Suprapubic skin (tissue), 4 donors: ENCODE measurements around the gene ROR2. TPM values are rescaled to one million over a fixed set of nuclear protein-coding genes. Genes with fewer than 3 reads are reported as not detected.

Source experiments
- DNase-seq, 2 donors: peaks; one replicate each; pipeline ENCODE4 v3.0.0-alpha.2; 2019; ENCODE audit warnings: low spot score in 2 of 2
- H3K27ac ChIP-seq: fragments of 200-600 bp; sonication (generic); one replicate; pipeline ENCODE4 v1.5.1; 2019
- H3K27me3 ChIP-seq: fragments of 200-600 bp; sonication (generic); one replicate; pipeline ENCODE4 v1.5.1; 2019
- H3K36me3 ChIP-seq: fragments of 200-600 bp; sonication (generic); one replicate; pipeline ENCODE4 v1.5.1; 2019
- H3K4me1 ChIP-seq: fragments of 200-600 bp; sonication (generic); one replicate; pipeline ENCODE4 v1.5.1; 2019
- H3K4me3 ChIP-seq: fragments of 200-600 bp; sonication (generic); one replicate; pipeline ENCODE4 v1.5.1; 2019; ENCODE audit warnings: mild to moderate bottlenecking
- H3K9me3 ChIP-seq: fragments of 200-600 bp; sonication (generic); one replicate; pipeline ENCODE4 v1.5.1; 2019
- EP300 ChIP-seq: sonication (generic); formaldehyde crosslinking; IDR thresholded peaks from one replicate; pipeline ENCODE4 v1.6.1; 2017; ENCODE audit warnings: antibody characterized with exemption
- POLR2A ChIP-seq, 2 donors: fragments of 450-650 bp; IDR thresholded peaks; one replicate each; pipeline ENCODE4 v1.6.1; 2017; ENCODE audit warnings: antibody characterized with exemption in 2 of 2, mild to moderate bottlenecking in 2 of 2, moderate library complexity in 2 of 2
- POLR2AphosphoS5 ChIP-seq, 3 donors: sonication (generic); formaldehyde crosslinking; IDR thresholded peaks; one replicate each; pipeline ENCODE4 v1.6.1; 2017; ENCODE audit warnings: antibody characterized with exemption in 3 of 3
- WGBS: methylation state at CpG from one replicate; pipeline ENCODE4 v1.1.5; 2018; 5-methylcytosine and 5-hydroxymethylcytosine counted together
- total RNA-seq, 4 donors: library from RNA; depleted of rRNA; stranded (reverse); fragments of >200 nt; gene quantifications; one replicate each; pipeline ENCODE4 v1.1.0, GENCODE V29; 2016
- TF ChIP-seq, protein P1 (sequence below), 2 donors: fragments of 200-600 bp in 1 of 2; fragments of 450-650 bp in 1 of 2; sonication (generic) in 1 of 2; IDR thresholded peaks; one replicate each; pipeline ENCODE4 v1.5.1; 2016 to 2019; ENCODE audit warnings: antibody characterized with exemption in 2 of 2, mild to moderate bottlenecking in 1 of 2, moderate library complexity in 1 of 2

Gene ROR2
- total RNA-seq, 4 donors from 2014 or later: 3.3 to 7.3 (median 5.0) TPM

DNA sequence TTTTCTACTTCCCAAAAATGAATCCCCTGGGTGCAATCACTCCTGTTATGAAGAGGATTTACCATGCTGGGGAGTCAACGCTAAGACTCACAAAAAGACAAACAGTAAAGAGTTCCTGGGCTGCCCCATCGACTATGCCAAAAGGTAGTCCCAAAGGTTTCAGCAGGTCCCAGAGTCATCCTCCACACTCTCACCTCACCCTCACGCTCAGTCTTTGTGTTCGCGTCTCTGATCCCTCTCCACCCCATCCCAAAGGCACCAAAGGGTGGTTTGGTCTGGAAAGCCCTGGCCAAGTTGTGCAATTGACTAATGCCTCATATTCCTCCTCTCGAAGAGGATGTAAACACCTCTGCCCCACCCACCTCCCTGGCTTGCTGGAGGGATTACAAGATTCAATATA is 286.2 kb downstream of the ROR2 start:
- Histone ChIP-seq H3K4me3 (no peak overlapping the region), H3K27ac (no peak overlapping the region), H3K9me3 (no peaks in the 10 kb centered on the region), H3K4me1 (peaks cover 10% of the 10 kb centered on the region), H3K27me3 (no peaks in the 10 kb centered on the region), H3K36me3 (no peaks in the 10 kb centered on the region)
- WGBS: 69% methylated on average over 6 of the region's 6 CpGs
- DNase-seq: no peak
- TF ChIP-seq POLR2A (IDR thresholded peaks at IDR 0.05): no peak
- TF ChIP-seq POLR2AphosphoS5 (IDR thresholded peaks at IDR 0.05): no peak
- no peak for TF ChIP-seq EP300
- TF ChIP-seq, protein P1, sequence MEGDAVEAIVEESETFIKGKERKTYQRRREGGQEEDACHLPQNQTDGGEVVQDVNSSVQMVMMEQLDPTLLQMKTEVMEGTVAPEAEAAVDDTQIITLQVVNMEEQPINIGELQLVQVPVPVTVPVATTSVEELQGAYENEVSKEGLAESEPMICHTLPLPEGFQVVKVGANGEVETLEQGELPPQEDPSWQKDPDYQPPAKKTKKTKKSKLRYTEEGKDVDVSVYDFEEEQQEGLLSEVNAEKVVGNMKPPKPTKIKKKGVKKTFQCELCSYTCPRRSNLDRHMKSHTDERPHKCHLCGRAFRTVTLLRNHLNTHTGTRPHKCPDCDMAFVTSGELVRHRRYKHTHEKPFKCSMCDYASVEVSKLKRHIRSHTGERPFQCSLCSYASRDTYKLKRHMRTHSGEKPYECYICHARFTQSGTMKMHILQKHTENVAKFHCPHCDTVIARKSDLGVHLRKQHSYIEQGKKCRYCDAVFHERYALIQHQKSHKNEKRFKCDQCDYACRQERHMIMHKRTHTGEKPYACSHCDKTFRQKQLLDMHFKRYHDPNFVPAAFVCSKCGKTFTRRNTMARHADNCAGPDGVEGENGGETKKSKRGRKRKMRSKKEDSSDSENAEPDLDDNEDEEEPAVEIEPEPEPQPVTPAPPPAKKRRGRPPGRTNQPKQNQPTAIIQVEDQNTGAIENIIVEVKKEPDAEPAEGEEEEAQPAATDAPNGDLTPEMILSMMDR (IDR thresholded peaks at IDR 0.05): no peak

DNA sequence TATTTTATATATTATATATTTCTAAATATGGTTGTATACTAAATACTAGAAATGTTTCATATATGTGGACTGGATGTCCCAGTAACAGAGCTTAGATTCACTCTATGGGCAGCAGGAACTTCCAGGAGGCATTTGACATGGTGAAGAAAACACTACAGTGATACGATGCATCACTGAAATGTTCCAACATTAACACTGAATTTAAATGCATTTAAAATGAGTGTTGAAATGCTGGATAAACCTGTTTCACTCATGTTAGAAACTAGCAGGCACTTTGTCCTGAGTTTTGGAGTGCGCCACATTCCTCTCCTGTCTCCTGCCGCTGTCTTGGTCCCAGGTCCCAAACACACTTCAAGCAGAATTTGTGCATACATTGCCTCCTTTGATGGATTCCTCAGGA is 288.6 kb downstream of the ROR2 start:
- Histone ChIP-seq H3K27me3 (no peaks in the 10 kb centered on the region), H3K4me3 (no peak overlapping the region), H3K4me1 (peaks cover 10% of the 10 kb centered on the region), H3K9me3 (no peaks in the 10 kb centered on the region), H3K36me3 (no peaks in the 10 kb centered on the region), H3K27ac (no peak overlapping the region)
- TF ChIP-seq EP300 (no peak), POLR2AphosphoS5 (IDR thresholded peaks at IDR 0.05) (no peak), POLR2A (IDR thresholded peaks at IDR 0.05) (no peak)
- TF ChIP-seq, protein P1 (IDR thresholded peaks at IDR 0.05): no peak
- 71% methylated on average over 3 of the region's 3 CpGs for WGBS
- DNase-seq: no peak

- TF ChIP-seq POLR2A (IDR thresholded peaks at IDR 0.05) (no peak), POLR2AphosphoS5 (IDR thresholded peaks at IDR 0.05) (no peak), EP300 (no peak)
- TF ChIP-seq, protein P1 (IDR thresholded peaks at IDR 0.05): no peak
- Histone ChIP-seq H3K9me3 (no peaks in the 10 kb centered on the region), H3K36me3 (no peaks in the 10 kb centered on the region), H3K27ac (no peak overlapping the region), H3K4me1 (peaks cover 10% of the 10 kb centered on the region), H3K4me3 (no peak overlapping the region), H3K27me3 (no peaks in the 10 kb centered on the region)
- DNase-seq: no peak
- WGBS: 92% methylated on average over 1 of the region's 1 CpG
These were observed 289.5 kb downstream of the ROR2 start for GRCh38 chr9:91660521-91660920.

DNA sequence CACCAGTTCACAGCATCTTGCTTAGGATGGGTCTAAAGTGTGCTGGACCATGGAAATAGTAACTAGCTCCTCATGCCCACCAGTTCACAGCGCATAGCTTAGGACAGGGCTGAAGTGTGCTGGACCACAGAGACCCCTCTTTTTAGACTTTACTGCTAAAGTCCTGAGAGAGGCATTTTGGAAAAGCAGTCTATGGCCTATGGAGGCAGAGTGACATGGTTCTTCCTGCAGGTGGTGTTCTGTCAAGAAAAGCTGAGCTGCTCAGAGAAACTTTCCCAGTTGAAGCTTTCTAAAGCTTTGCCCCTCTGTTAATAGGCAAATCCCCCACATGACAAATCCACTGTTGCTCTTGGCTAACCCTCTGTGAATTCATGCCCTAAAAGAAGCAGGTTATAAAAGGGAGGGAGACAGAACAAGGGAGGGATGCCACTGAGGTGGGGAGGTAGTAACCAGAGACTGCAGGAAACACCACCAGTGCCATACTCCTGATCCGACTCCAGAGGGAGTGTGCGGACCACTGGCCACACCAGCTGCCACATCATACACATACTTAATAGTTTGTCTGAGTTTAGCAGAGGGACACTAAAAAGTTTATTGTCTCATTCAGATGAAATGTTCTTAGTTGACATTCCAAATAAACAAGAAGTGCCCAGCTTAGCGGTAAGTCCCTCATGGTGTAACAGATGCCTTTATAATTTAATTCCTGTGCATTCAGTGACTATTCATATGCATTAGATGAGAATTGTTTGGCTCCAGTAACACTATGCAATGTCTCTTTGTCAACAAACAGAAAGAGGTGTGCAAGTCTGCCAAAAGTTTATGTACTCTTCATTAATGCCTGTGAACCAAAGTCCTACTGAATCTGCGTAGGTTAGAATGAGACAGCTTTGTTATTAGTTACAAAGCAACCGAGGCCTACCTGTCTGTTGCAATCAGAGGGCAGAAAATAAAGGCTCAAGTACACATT is 290.2 kb downstream of the ROR2 start:
- 72% methylated on average over 6 of the region's 6 CpGs for WGBS
- Histone ChIP-seq H3K9me3 (no peaks in the 10 kb centered on the region), H3K27me3 (no peaks in the 10 kb centered on the region), H3K36me3 (no peaks in the 10 kb centered on the region), H3K27ac (no peak overlapping the region), H3K4me1 (peaks cover 10% of the 10 kb centered on the region), H3K4me3 (no peak overlapping the region)
- DNase-seq: no peak
- TF ChIP-seq EP300: no peak
- no peak for TF ChIP-seq POLR2AphosphoS5 (IDR thresholded peaks at IDR 0.05)
- no peak for TF ChIP-seq POLR2A (IDR thresholded peaks at IDR 0.05)
- TF ChIP-seq, protein P1 (IDR thresholded peaks at IDR 0.05): no peak

DNA sequence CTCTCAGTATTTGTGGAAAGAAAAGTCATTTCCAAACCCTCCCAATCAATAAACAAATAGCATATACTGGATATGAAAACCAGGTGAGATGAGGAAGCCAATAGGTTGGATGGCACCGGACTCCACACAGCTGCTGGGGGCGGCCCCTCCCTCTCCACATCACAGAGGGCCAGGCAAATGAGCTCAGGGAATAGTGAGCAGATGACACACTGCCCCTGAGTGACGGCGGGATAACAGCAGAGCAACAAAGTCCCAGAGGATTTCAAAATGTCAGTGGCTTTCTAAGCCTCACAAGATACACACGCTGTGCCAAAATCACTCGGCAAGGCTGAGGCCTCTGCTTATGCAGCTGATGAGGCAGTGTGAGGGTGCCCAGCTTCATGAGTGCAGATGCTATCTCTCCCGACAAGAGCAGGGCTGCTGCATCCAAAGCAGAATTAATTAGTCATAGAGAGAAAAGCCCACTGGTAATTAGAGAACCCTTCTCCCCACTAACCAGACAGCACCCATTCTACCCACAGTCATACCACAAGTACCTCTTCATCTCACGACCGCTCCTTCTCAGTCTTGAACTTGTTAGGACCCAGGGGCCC is 291.4 kb downstream of the ROR2 start:
- H3K27ac ChIP-seq: no peak overlapping the region
- H3K9me3 ChIP-seq: no peaks in the 10 kb centered on the region
- H3K4me1 ChIP-seq: no peaks in the 10 kb centered on the region
- WGBS: 75% methylated on average over 9 of the region's 9 CpGs
- H3K27me3 ChIP-seq: no peaks in the 10 kb centered on the region
- no peak for TF ChIP-seq EP300
- no peak for TF ChIP-seq POLR2A (IDR thresholded peaks at IDR 0.05)
- no peak for TF ChIP-seq POLR2AphosphoS5 (IDR thresholded peaks at IDR 0.05)
- TF ChIP-seq, protein P1 (IDR thresholded peaks at IDR 0.05): no peak
- DNase-seq: no peak
- H3K4me3 ChIP-seq: no peak overlapping the region
- no peaks in the 10 kb centered on the region for H3K36me3 ChIP-seq
